HepG2 (cell line): ENCODE results near the gene RNASE13. TPM values are rescaled to one million over a fixed set of nuclear protein-coding genes. Genes with fewer than 3 reads are reported as not detected.

Source experiments
- ATF5 ChIP-seq: sonication (generic); formaldehyde crosslinking; IDR thresholded peaks from 2 replicates; pipeline ENCODE4 v1.4.0; 2020; ENCODE audit warnings: mild to moderate bottlenecking, low read depth, missing genetic modification reagents
- CEBPZ ChIP-seq: IDR thresholded peaks from 2 replicates; pipeline ENCODE4 v1.6.1; 2012; ENCODE audit warnings: low read length, improper control_type of control experiment
- DPF2 ChIP-seq: sonication (generic); formaldehyde crosslinking; IDR thresholded peaks from 2 replicates; pipeline ENCODE4 v1.4.0; 2020; ENCODE audit warnings: mild to moderate bottlenecking, low read depth, missing genetic modification reagents, borderline replicate concordance
- ELF3 ChIP-seq: IDR thresholded peaks from 2 replicates; pipeline ENCODE4 v1.6.1; 2016; ENCODE audit warnings: missing genetic modification reagents, missing compliant biosample characterization
- JDP2 ChIP-seq: sonication (generic); formaldehyde crosslinking; IDR thresholded peaks from 2 replicates; pipeline ENCODE4 v1.8.1; 2022; ENCODE audit warnings: missing genetic modification reagents, borderline replicate concordance
- JUNB ChIP-seq: sonication (generic); formaldehyde crosslinking; IDR thresholded peaks from 2 replicates; pipeline ENCODE4 v1.8.0; 2022; ENCODE audit warnings: missing genetic modification reagents, mild to moderate bottlenecking, borderline replicate concordance
- NONO ChIP-seq, 2 experiments: fragments of 450-650 bp in 1 of 2; sonication (generic) in 1 of 2; formaldehyde crosslinking in 1 of 2; IDR thresholded peaks in 1 of 2; conservative IDR thresholded peaks in 1 of 2; 2 replicates each; pipeline versions ENCODE4 v1.6.1 to v1.8.0; 2017 to 2022; ENCODE audit warnings: mild to moderate bottlenecking in 1 of 2, missing genetic modification reagents in 1 of 2, moderate library complexity in 1 of 2
- NPAS2 ChIP-seq: sonication (generic); formaldehyde crosslinking; IDR thresholded peaks from 2 replicates; pipeline ENCODE4 v1.8.0; 2022; ENCODE audit warnings: mild to moderate bottlenecking, missing genetic modification reagents, borderline replicate concordance
- PRDM15 ChIP-seq: sonication (generic); formaldehyde crosslinking; IDR thresholded peaks from 2 replicates; pipeline ENCODE4 v1.4.0; 2020; ENCODE audit warnings: missing genetic modification reagents
- SATB2 ChIP-seq: sonication (generic); formaldehyde crosslinking; IDR thresholded peaks from 2 replicates; pipeline ENCODE4 v1.5.0; 2020; ENCODE audit warnings: missing genetic modification reagents
- TP53 ChIP-seq: sonication (generic); formaldehyde crosslinking; conservative IDR thresholded peaks from 2 replicates; pipeline ENCODE4 v1.4.0; 2020; ENCODE audit warnings: missing genetic modification reagents
- TSC22D2 ChIP-seq: sonication (generic); formaldehyde crosslinking; IDR thresholded peaks from 2 replicates; pipeline ENCODE4 v1.5.1; 2020; ENCODE audit warnings: missing genetic modification reagents, mild to moderate bottlenecking, borderline replicate concordance
- ZNF10 ChIP-seq: sonication (generic); formaldehyde crosslinking; IDR thresholded peaks from 2 replicates; pipeline ENCODE4 v1.4.0; 2020; ENCODE audit warnings: mild to moderate bottlenecking, low read depth, missing genetic modification reagents, borderline replicate concordance
- ZNF280B ChIP-seq: sonication (generic); formaldehyde crosslinking; IDR thresholded peaks from 2 replicates; pipeline ENCODE4 v1.5.0; 2020; ENCODE audit warnings: missing genetic modification reagents, mild to moderate bottlenecking, borderline replicate concordance
- ZNF382 ChIP-seq: sonication (generic); formaldehyde crosslinking; IDR thresholded peaks from 2 replicates; pipeline ENCODE4 v1.5.0; 2020; ENCODE audit warnings: missing genetic modification reagents, mild to moderate bottlenecking, borderline replicate concordance
- ZNF598 ChIP-seq: sonication (generic); formaldehyde crosslinking; IDR thresholded peaks from 2 replicates; pipeline ENCODE4 v1.5.1; 2020; ENCODE audit warnings: mild to moderate bottlenecking, missing genetic modification reagents, borderline replicate concordance
- ZZZ3 ChIP-seq: sonication (generic); formaldehyde crosslinking; IDR thresholded peaks from 2 replicates; pipeline ENCODE4 v1.4.0; 2020; ENCODE audit warnings: missing genetic modification reagents, mild to moderate bottlenecking, borderline replicate concordance
- polyA plus RNA-seq, 8 experiments: library from polyadenylated mRNA; depleted of rRNA in 3 of 8; stranded (reverse) in 7 of 8; unstranded in 1 of 8; fragments of >200 nt; fragmentation: Illumina TruSeq in 4 of 8; extraction: Trizol in 4 of 8; gene quantifications; 2 replicates each; pipeline versions ENCODE4 v1.2.1 to v1.2.3, GENCODE V29; 2011 to 2016; ENCODE audit warnings: low read depth in 4 of 8, missing spikeins in 1 of 8, mixed read lengths in 1 of 8; ENCODE audit not compliant: insufficient read depth in 1 of 8
- total RNA-seq, 5 experiments: library from RNA; depleted of rRNA; stranded (reverse); fragments of >200 nt; fragmentation: Illumina TruSeq; extraction: Trizol; gene quantifications; 2 replicates each; pipeline ENCODE4 v1.2.3, GENCODE V29; 2016; ENCODE audit warnings: low read depth in 1 of 5
- TF ChIP-seq, protein P1 (sequence below): sonication (generic); formaldehyde crosslinking; IDR thresholded peaks from 2 replicates; pipeline ENCODE4 v1.9.0; 2021; ENCODE audit warnings: missing genetic modification reagents, borderline replicate concordance

RNASE13 gene
- total and polyA plus RNA-seq, 2 of the 13 experiments (the other 11 are each of a cell fraction or from before 2014, with no cell fraction given) = 1.0 TPM; not detected in 1

DNA sequence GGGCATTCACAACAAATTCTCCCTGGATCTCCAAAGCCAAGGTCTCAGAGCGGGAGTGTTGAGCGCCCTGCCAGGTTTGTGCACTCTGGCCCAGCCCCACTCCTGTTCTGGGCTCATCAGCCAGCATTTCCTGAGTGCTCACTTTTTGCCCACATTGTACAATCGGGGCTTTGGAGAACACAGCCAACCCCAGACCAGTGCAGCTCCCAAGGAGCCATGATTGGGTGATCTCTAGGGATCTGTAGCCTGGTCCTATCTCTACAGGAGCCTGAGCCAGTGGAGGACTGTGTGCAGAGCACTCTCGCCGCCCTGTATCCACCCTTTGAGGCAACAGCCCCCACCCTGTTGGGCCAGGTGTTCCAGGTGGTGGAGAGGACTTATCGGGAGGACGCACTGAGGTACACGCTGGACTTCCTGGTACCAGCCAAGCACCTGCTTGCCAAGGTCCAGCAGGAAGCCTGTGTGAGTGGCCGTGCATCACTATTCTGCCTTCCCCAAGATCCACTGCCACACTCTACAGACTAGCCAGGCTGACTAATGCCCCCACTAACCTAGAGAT, 38.3 kb upstream of the RNASE13 start (continued):
- no peak for TF ChIP-seq DPF2
- no peak for TF ChIP-seq ATF5 (CRISPR knock-in tag)
- TF ChIP-seq, protein P1, sequence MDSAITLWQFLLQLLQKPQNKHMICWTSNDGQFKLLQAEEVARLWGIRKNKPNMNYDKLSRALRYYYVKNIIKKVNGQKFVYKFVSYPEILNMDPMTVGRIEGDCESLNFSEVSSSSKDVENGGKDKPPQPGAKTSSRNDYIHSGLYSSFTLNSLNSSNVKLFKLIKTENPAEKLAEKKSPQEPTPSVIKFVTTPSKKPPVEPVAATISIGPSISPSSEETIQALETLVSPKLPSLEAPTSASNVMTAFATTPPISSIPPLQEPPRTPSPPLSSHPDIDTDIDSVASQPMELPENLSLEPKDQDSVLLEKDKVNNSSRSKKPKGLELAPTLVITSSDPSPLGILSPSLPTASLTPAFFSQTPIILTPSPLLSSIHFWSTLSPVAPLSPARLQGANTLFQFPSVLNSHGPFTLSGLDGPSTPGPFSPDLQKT = no peak
- no peak for TF ChIP-seq ELF3
- no peak for TF ChIP-seq JDP2 (CRISPR knock-in tag)
- TF ChIP-seq JUNB = no peak
- peak; percentile 67; the same call in 1 of the 2 replicates for TF ChIP-seq ZNF280B (CRISPR knock-in tag)
- 0 out of 2 replicates have a peak, but pooled peaks have one; percentile 54 for TF ChIP-seq ZNF598
- TF ChIP-seq TSC22D2 = no peak
- TF ChIP-seq NONO (IDR thresholded peaks at IDR 0.05) = no peak
- 0 out of 2 replicates have a peak, but pooled peaks have one; percentile 33 for TF ChIP-seq NONO (CRISPR knock-in tag; conservative IDR thresholded peaks at IDR 0.05)
- no peak for TF ChIP-seq NPAS2 (CRISPR knock-in tag)
- TF ChIP-seq SATB2 (CRISPR knock-in tag) = no peak
- no peak for TF ChIP-seq ZNF10 (CRISPR knock-in tag)
- TF ChIP-seq TP53 (CRISPR knock-in tag) = no peak
- no peak for TF ChIP-seq ZZZ3 (CRISPR knock-in tag)
- no peak for TF ChIP-seq CEBPZ
- no peak for TF ChIP-seq ZNF382
- TF ChIP-seq PRDM15 (CRISPR knock-in tag) = no peak
